IPS-NIHi7 (cell line): ENCODE data around the gene ZBTB40.

Experiments used
- DNase-seq: peaks from one replicate; pipeline ENCODE4 v3.0.0; 2012; ENCODE audit warnings: mixed read lengths; ENCODE audit errors: extremely low spot score

Gene ZBTB40

DNA sequence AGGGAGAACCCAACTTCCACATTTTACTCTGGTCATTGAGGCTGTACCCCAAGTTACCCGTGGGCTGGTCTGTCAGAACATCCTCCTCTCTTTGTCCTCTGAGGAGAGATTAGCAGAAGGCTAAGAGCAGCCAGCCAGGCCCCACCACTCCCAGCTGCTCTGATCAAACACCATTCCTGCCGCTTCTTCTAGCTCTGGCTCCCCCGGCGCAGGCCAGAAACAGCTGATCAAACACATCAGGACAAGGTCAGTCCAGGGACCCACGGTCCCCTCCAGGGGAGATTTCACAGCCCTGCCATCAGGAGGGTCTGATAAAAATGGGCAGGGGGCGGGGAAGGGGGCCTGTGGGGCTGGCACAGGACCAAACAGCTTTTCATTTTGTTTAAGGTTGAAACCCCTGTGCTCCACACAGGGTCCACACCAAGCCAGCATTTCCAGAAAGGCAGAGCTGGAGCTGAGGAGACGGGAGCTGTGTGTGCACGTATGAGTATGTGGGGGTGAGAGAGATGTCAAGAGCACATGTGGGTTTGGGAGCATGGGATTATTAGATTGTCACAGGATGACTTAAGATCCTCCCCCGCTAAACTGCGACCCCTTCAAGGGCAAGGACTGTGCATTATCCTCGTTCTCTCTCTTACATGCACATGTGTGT is 81.7 kb downstream of the ZBTB40 start:
- no peak for DNase-seq

DNA sequence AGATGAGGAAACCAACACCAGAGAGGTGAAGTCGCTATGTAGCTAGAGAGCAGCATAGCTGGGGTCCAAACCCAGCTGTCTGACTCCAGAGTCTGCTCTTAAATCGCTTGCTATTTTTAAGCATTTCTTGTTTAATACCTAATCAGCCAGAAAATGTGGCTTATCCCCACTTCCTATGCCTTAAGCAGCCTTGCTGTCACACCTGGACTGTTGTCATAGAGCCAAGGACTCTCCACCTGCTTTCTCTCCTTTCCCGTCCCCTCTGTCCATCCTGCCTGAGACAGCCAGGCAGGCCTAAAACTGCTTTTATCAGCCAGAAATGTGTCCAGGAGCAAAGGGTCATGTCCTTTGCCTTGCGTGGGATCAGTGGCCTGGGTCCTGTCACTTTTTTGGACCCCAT is 83.3 kb downstream of the ZBTB40 start:
- DNase-seq: no peak

DNA sequence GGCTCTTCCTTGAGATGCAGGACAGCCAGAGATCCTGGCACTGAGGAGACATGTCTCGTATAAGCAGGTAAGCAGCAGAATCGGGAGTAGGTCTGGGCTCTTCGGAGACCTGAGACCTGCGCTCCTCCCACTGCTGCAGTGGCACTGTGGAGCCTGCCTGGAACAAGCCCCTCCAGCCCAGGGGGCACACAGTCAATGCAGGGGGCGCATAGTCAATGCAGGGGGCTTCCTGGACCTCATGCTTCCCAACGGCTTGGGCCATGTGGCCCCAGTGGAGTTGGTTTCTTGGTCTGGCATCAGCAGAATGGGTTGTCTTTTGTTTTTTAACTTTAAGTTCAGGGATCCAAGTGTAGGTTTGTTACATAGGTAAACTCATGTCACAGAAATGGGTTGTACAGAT is 83.7 kb downstream of the ZBTB40 start:
- no peak for DNase-seq

DNA sequence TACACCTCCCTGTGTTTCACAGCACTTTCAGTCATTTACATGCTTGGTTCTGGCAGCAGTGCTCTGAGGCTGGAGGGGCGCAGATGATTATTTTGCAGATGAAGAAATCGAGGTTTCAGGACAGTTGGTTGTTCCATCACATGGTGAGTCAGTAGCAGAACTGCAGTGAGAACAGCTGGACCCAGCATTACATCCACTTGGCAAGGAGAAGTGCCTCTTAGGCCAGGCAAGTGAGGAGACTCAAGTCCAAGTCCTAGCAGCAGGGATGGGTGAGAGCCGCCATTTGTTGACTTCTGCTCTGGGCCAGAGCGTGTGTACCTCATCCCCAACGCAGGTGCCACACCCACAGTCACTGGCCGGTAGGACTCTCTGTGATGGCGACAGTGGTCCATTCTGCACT is 84.9 kb downstream of the ZBTB40 start:
- DNase-seq: no peak

DNA sequence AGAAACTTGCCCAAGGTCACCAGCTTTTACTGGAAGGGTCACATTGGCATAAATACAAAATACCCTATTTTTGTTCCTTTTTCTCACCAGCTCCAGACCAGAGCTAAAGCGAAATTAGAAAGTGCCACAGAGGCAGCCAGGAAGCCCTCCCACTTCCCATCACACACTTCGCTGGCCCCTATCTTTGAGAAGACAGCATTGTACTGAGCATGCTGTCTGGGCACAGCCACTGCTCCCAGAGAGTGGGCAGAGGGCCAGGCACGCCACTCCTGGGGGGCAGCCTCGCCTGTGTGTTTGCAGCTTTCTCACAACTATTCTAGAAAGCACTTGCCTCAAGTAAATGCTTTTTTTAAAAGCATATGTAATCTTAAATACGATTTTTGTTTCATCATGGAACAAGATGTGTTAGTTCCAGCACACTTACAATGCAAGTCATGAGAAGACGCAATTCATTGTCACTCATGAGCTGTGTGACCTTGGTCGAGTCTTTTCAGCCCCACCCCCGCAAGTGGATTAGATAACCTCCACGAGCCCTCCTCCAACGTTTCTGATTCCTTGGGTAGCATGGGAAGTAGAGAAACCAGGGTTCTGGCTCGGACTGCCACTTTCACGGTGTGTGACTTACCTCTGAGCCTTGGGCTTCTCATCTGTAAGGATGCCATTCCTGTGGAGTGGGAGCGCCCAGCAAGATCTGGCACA is 85.9 kb downstream of the ZBTB40 start:
- no peak for DNase-seq

DNA sequence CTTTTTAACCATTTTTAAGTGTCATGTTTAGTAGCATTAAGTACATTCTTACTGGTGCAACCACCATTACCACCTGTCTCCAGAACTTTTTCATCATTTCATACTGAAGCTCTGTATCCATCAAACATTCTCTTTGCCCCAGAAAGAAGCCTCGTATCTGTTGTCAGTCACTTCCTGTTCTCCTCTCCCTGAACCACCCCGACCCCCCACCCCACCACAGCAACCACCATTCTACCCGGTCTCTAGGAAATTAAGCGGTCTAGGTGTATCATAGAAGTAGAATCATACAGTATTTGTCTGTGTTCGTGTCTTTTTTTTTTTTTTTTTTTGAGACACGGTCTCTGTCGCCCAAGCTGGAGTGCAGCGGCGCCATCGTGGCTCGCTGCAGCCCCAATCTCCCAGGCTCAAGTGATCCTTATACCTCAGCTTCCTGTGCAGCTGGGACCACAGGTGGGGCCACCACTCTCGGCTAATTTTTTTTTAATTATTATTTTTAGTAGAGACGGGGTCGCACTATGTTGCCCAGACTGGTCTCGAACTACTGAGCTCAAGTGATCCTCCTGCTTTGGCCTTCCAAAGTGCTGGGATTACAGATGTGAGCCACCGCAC is 88.0 kb downstream of the ZBTB40 start:
- no peak for DNase-seq

DNA sequence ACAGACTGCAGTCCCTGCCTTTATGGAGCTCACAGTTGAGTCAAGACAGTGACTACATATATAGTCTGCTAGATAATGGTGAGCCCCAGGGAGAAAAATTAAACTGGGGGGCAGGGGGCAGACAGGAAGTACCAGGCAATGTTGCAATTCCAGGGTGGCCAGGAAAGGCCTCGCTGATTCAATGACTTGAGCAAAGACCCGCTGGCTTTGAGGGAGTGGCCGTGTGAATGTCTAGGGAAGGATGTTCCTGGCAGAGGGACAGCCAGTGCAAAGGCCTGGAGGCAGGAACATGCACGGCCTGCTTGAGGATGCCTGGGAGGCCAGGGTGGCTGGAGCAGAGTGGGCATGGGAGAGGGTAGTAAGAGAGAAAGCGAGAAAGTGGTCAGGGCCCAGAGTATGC is 88.7 kb downstream of the ZBTB40 start:
- DNase-seq: no peak

DNA sequence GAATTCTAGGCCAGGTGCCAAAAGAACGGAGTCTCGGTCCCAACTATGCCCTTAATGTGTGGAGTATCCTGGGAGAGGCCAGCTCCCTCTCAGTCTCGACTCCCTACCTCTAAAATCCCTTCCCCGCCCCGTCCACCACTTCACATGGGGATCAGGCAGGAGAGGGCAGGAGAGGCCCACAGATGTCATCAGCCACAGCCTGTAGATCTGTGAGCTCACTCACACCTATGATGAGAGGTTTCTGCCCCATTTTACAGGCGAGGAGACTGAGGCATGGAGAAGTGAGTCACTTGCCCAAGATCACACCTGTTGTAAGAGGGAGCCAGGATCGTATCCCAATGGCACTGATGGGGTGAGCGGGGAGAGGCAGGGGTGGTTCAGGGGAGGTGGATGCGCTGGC is 91.2 kb downstream of the ZBTB40 start:
- DNase-seq: no peak

DNA sequence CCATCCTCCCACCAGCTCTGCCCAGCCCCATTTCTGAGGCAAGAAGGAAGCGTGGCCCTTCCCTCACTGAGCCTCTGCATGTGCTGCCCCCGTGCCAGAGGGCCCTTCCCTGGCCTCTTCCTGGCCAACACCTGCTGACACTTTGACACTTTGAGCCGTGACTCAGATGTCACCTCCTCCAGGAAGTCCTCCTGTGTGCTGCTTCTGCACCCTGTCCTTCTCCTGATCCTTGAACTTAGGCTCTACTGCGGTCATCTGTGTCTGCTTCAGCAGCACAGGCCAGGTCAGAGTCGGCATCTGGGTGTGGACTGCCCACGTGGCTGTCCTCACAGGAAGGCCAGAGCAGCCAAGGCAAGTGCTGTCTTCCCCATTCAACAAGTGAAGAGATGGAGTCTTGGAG is 92.0 kb downstream of the ZBTB40 start:
- no peak for DNase-seq

DNA sequence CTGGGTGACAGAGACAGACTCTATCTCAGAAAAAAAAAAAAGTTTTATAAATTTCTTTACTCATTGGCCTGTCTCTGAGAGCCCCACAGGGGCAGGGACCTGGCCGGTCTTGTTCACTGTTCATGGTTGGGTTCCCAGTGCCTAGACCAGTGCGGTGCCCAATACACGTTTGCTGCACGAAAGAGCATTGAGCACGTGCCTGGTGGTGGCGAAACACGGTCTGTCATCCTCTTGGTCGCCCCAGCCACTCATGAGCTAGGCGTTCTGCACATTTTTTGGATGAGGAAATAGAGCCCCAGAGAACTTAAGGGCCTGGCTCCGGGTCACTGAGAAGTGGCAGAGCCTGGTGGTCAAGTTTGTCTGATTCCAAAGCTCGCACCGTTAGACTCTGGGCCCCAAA is 93.0 kb downstream of the ZBTB40 start:
- no peak for DNase-seq

DNA sequence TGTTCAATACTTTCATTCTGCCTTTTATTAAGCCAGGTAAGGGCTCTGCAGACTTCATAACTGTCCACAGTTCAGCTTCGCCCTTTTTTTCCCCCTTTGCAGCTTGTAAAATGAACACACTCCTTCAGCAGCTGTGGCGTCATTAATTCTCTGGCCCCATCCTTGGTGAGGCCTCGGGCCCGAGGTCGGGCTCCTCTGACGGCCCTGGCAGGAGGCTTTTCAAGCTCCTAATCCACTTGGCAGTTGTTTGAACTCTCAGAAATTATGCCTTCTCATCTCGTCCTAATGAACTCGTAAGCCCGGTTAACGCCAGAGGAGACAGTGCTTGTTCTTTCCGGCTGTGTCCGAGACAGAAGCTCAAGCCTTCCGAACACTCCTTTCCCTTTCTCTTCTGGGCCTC is 93.5 kb downstream of the ZBTB40 start:
- DNase-seq: no peak

DNA sequence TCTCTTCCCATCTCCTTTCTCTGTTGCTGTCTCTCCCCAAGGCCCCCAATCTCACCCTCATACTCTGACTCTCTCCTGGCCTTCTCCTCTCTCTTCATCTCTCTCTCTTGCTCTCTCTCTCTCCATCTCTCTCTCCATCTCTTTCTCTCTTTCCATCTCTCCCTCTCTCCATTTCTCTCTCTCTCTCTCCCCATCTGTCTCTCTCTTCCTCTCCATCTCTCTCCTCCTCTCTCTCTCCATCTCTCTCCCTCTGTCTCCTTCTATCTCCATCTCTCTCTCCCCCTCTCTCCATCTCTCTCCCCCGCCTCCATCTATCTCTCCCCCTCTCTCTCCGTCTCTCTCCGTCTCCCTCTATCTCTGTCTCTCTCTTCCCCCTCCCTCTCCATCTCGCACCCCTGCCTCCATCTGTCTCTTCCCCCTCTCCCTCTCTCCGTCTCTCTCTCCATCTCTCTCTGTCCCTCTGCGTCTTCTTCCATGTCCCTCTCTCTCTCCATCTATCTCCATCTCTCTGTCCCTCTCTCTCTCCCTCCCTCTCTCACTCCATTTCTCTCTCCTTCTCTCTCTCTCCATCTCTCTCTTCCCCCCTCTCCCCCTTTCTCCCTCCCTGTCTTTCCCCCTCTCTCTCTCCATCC is 95.7 kb downstream of the ZBTB40 start:
- DNase-seq: no peak

DNA sequence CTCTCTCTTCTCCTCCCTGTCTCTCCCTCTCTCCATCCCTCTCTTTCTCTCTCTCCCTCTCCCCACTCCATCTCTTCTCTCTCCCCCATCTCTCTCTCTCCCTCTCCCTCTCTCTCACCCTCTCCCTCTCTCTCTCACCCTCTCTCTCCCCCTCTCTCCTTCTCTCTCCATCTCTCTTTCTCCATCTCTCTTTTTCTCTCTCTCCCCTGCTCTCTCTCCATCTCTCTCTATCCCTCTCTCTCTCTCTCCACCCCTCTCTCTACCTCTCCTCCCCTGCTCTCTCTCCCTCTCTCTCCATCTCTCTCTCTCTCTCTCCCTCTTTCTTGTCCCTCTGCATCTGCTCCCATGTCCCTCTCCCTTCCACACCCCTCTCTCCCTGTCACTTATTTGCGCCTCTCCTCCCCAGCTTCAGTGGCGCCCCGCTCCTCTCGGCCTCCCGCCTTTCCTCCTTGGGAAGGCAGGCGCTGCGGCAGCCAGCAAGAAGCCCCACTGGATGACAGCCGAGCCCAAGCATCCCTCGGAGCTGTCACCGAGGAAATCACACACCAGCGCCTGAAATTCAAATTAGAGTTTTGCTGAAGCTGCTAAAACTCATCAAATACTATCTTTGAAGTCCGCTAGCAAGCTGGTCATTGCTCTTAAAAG is 96.3 kb downstream of the ZBTB40 start:
- DNase-seq: no peak

DNA sequence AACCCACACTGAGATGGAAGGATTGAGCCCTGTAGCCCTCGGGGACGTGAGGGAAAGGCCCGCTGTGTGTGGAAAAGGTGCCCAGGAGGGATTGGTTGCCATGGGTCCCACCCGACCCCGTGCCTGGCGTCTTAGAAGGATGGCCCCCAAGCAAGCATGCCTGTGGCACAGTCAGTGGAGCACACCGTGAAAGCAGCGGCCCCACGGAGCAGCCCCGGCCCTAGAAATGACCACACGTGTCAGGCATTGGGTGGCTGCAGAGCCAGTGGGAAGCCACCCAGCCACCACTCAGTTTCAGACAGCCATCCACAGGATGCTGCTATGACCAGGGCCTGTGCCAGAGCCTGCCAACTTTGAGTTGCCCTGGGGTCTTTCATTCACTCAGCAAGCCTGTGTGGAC is 98.4 kb downstream of the ZBTB40 start:
- no peak for DNase-seq

DNA sequence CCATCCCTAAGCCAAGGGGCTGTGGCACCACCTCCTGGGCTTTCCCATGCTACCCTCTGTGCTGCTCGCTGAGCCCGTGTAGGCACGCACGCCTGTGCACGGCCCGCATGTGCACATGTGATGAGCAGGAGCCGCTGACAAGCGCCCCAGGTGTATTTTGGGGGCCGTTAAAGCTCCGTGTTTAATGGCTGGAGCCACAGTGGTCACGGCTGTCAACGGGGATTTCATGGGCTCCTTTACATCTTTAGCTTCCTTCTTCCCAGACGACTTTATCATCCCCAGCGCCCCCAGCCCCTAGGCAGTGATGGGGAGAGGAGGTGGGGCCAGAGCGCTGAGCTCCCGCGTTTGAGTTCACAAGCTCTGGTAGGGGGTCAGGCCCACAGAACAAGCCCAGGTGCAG is 99.9 kb downstream of the ZBTB40 start:
- no peak for DNase-seq

DNA sequence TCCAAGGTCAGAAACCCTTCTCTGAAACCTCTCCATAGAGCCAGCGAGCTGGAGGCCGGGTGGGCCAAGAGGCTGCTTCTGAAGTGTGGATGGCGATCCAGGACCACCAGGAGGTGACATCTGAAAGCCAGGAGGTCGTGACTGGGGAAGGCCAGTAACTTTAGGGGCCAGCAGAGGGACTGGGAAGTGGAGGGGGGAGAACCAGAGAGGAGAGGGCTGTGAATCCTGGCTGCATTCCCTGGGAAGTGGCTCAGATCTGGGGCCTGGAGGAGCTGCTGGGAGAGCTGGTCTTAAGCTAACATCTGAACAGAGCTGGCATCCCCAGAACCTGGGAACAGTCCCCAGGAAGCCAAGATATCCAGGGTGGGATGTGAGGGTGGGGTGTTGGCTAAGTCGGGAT is 100.4 kb downstream of the ZBTB40 start:
- no peak for DNase-seq

DNA sequence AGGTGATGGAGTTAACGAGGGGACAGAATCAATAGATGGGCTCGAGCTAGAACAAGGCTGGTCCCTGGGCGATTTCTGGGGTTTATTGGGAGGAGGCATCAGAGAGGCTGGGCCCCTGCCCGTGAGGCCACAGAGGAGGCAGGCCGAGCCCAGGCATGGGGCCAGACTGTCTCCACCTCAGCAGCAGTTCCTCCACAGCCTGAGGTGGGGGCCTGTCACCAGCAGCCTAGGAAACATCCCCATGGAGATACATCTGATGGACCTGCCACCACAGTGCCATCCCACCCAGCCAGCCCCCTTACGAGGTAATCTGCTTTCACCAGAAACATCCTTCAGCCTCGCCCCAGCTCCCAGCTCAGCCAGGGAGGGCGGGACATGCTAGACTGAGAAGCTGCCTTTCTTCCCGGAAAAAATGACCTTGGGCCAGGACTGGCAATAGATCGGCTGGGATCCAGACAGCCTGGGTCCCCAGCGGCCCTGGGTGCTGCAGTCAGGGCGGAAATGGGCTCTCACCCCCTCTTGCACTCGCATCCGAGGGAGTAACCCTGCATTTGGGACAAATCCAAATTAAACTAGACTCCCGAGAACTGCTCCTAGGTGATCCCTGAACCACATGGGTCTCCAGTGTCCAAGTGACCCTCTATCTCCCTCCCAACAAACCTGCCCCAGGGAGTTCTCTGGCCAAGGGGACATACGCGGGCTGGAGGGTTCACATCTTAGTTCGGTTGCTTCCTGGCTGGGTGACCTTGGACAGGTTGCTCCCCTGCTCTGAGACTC is 101.6 kb downstream of the ZBTB40 start:
- no peak for DNase-seq

DNA sequence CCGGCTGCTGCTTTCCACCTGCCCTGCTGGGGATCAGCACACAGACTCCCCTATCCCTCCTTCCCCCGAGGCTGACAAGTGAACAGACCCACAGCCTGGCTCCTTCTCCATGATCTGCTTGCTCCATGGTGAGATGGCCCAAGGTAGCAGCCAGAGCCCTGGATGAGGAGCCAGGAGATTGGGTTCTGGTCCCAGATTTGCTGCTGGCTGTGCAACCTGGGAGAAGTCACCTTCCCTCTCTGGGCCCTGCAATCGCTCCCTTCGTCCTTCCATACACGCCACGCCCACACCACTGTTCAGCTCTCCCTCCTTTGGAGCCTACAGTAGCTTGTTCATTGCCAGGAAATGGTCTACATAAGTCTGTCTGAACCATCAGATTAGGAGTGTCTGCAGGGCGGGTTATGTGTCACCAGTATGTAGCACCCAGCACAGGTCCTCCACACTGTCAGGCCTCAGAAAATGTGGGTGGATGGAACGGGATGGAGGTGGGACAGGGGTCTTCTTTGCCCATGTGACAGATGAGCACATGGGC is 102.4 kb downstream of the ZBTB40 start:
- DNase-seq: no peak

DNA sequence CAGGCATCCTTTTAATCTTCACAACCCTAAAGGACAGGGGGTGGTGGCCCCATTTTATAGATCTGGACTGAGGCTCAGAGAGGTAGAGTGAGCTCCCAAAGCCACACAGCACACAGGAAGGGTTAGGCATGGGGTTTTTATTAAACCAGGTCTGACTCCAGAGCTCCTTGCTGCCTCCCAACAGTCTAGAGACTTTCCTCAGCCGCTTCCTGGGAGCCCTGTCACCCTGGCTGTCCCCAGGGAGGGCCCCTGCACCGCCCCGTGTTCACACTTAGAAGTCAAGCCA is 103.7 kb downstream of the ZBTB40 start:
- no peak for DNase-seq

DNA sequence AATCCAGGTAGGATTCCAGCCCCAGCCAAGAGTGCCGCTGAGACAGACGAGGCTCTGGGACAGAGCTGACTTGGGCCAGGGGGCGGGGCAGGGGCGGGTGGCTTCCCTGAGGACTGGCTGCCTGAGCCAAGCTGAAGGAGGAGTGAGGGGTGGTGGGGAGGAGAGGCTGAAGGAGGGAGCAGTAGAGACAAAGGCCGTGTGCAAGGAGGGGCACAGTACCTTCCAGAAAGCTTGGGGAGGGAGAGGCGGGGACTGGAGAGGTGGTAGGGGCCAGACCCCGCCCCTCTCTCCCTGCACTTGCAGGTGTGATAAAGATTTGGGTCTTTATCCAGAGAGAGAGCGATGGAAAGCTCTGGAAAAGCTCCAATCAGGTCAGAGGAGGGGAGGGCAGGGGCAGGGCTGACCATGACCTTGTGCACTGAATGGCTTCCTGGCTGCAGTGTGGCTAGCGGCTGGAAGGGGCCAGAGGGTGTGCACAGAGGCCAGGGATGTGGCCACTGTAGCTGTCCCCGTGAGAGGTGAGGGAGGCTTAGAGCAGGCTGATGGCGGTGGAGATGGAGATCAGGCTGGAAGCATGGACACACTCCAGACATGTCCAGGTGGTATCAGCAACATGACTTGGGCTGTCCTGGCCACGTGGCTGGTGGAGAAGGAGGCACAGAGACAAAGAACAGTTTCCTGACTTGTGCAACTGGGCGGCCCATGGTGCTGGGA is 104.9 kb downstream of the ZBTB40 start:
- peak; percentile 78 for DNase-seq

DNA sequence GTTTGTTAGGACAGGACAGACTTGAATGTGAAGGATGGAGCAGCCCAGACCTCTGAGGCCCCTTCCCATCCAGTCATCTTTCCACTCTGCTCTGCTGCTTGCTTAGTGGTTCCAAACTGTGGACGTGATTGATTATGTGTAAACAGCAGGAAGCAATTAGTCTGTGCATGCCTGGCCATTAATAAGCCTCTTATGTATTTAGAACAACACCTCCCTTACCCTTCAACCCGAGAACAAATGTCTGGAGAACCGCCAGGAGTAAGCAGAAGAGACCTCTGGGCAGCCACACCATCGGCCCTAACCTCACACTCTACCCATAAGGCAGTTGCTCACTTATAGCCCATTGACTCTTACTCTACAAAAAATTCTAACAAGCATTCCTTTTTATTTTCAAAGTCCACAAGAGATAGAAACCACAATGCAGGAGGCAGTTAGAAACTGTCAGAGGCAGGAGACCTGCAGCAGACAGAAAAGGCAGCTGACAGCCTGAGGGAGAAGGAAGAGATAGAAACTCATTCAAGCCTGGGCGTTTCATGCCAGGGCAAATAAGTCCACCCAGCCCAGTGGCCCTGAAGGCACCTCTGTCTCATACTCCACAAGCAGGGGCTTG is 105.8 kb downstream of the ZBTB40 start:
- DNase-seq: no peak
